ENCODE results near the gene PPP2R3C.

GRCh38 chr14:35155962-35156361, 34.2 kb upstream of the PPP2R3C start:
- TF ChIP-seq EZH2 (IDR thresholded peaks at IDR 0.05; ENCODE audit: insufficient read depth, poor library complexity, severe bottlenecking) (no peak), EZH2phosphoT487 (IDR thresholded peaks at IDR 0.05; ENCODE audit: insufficient read depth, low read depth) (no peak)
